HG03342 (cell line): ENCODE measurements around the gene MAML3.

Source experiments
- ATAC-seq: cut with Tn5 transposase; IDR thresholded peaks from one replicate; pipeline ENCODE4 v1.9.1; 2021; ENCODE audit warnings: mild to moderate bottlenecking, moderate library complexity; ENCODE audit not compliant: unreplicated experiment

Gene MAML3

DNA sequence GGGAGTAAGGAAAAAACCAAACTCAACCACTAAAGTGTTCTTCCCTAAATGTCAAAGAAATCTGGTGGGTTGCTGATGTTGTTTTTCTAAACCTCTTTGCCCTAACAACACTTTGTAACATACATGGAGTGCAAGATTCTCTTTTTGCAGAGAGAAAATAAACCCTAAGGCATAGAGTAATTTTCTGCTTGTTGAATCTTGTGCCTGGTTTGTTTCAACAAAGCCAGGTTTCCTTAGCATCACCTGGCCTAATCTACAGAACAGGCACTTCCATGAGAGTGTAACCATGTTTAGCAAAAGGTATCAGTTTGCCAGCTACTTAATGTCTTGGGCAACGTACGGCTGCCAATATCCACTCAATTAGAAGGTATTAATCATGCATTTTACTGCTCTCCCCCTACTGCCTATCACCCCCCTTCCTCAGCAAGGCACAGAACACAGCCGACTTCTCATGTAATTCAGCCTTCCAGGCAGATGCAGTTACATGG lies 219.2 kb downstream of the MAML3 start:
- no peak for ATAC-seq

DNA sequence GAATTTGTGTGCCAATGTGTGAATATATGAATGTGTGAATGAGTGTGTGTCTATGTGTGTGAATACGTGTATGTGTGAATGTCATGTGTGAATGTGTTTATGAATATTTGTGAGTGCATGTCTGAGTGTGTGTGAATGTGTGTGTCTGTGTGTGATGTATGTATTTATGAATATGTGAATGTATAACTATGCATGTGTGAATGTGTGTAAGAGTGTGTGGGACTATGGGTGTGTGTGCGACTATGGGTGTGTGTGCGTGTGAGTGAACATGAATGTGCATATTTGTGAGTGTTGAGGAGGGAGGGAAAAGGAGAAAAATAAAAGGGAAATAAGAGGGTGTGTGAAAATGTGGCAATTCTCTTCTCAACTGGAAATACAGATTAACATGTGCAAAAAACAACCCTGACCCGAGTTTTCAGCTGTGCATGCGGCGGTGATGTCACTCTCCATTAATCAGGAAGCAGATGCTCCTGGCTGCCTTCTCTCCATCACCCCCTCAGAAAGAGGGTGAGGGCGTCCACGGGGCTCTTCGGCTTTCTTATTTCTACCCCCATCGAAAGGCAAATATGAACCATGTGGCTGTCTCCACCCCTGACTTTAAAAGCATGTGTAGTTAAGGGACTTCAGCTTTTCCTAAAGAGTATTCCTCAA lies 219.8 kb downstream of the MAML3 start:
- ATAC-seq: no peak

DNA sequence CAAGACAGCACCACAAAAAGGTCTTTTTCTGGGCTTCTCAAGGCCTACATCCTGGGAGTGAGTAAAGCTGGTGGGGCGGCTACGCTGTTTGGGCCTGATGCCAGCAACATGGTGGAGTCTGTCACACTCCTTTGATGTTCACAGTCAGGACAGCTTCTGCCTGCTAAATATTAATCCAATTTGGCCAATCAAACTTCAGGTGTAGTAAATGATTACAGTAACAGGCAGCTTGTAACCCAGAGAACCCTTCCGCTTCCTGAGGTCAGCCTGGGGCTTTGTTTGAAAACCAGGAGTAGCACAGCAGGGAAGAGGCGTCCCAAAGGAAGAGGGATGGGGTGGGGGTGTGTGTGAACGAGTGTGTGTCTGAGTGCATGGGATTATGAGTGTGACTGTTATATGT lies 220.4 kb downstream of the MAML3 start:
- ATAC-seq: no peak

DNA sequence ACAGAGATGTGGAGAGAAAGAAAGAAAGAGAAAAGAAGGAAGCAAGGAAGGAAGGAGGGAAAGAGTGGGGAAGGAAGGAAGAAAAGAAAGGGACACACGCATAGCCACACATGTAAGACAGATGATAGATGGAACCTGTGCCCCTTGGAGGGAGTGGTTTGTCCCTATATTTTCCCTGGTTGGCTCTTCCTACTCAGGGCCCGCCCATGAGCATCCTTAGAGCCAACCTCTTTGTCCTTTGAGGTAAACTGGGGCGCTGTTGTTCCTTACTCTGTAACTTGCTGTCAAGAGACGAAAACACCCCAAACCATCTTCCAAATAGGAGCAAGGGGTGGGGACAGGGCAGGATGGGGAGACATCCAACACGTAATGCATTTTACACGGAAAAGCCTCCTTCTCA lies 220.9 kb downstream of the MAML3 start:
- ATAC-seq: no peak

DNA sequence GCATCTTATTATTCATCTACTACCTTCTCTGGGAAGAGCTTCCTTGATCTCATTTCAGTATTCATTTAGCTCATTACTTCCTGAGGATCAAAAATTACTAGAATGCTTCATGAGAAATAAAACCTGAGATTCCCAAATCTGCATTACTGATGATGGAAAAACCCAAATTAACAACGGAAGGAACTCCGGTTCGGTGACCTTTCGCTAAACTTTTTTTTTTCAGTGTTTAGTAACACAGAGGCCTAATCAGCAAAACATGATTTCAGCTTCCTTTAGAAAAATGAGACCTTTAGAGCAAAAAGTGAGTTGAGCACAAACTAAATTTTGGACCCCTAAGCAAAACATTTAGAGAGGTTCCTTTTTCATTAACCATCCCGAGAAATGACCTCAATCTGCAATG lies 229.2 kb downstream of the MAML3 start:
- ATAC-seq: no peak

DNA sequence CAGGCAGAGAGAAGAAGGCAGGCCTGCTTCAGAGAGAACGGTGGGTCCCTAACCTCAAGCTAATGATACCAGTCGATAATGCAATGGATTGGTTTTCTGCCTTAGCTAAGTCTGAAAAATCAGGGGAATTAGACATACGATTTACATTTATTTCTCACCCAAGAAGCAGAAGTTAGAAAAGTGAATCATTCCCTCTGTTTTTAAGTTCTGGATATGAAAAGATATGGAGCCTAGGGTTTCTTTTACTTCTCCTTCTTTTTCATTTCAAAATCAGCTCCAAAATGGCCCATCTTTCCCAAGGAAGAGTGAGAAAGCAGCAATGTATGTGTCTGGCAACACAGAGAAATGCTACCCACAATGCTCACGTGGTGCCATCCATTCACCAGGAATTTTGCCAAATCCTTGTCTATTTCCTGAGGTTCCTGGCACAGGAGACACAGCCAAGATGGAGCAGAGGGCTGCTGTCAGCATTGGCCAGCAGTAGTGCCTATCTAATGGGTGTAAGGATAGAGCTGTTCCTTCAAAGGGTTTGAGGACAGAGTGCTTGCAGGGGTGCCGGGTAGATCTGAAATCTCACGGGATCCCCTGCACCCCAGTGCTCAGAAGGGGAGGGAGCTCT lies 231.5 kb downstream of the MAML3 start:
- ATAC-seq: no peak

DNA sequence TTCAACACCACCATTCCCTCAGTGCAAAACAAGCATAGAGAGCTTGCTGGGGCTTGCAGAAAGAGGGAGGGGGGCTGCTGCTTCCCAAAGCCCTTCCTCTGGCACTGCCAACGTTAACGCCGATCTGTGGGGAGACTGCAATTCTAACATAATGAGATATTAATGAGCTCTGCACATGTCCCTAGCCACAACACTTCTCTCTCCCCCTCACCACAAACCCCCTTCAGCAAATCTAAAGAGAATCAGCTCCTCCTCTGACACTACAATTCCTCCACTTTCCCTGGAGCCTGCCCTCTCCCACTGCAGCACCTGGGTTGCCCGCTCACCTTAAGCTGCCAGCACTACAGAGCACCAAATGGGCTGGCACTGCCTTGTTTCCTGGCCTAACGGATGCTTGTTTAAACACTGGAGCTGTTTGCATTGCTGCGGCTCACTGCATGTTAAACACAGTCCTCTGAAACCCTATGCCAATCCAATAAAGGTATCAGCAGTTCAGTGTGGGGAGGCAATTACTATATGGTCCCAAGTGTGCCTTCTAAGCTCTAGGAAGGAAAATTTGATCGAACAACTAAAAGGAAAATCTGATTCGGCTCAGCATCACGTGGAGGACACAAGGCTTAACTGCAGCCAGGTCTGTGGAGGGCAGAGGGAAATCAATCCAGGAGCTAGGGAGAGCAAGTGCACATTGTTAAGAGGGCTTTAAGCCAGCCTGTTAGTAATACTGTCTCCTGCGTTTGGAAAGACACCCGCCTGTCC lies 232.4 kb downstream of the MAML3 start:
- no peak for ATAC-seq

DNA sequence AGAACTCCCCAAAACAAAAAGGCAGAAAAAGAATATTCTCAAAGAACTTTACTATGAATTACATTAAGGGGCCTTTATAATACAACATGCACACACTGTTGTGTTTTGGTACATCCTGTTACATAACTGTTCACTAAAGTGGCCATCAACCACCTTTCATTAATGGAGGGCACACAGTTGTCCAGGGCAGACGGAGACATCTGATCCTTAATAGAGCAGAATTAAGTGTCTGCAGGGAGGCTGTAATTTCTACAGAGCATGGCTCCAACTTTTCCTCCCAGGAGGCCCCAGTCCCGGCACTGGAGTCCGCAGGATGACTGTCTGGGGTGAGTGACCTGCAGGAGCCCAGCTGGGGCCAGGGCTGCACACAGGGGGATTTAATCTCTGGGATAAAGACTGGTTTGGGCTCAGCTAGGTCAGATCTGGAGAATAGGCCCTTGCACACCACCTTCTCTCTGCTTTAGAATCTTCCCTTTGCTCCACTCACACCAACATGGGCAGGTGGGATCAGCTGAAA lies 233.4 kb downstream of the MAML3 start:
- no peak for ATAC-seq

DNA sequence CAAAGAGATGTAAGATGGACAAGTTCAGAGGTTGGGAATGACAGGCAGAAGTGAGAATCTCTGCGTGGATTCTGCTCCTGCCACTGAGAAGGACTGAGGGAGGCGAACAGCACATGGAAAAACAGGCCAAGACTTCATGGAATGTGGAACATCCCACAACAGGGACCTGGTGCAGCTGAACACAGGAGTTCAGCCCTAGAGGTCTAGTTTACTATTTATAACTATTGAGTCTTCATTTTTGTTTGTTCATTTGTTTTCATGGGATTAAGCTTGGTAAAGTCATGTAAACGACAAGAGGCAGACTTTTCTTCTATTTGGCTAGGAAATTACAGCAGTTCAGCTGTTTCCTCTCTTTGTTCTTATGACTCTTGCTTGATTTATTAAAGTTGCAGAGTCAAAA lies 234.5 kb downstream of the MAML3 start:
- ATAC-seq: no peak

DNA sequence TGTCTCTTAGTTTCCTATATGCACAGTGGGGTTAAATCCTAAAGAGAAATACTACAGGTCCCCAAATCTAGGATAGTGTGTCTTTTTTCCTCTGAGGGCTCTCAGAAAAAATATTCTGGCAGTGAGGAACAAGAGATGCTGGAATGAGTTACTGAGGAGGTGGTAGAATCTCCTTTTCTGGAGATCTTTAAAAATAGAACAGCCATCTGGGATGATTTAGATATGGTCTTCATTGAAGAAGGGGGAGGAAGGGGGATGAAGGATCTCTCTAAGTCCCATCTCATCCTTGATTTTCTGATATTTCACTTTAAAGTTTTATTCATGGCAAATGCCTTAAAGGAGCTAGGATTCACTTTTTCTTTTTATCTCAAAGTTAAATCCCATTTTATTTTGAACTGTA lies 235.0 kb downstream of the MAML3 start:
- ATAC-seq: no peak

DNA sequence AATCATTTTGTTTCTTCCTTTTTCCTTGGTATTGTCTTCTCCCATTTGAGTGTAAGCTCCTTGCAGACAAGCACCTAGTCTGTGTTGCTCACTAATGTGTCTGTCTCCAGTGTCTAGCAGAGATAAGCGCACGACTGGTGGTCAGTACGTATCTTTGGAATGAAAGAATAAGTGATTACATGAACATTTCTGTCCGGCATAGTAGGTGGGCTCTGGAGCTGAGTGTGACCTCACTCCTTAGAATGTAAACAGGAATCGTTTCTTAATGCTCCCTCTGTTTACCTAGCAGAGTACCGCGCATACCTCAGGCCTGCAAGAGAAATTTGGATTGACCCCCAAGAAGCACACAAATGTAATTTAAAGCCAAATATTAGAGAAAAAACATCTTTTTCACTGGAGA lies 235.4 kb downstream of the MAML3 start:
- ATAC-seq: no peak

DNA sequence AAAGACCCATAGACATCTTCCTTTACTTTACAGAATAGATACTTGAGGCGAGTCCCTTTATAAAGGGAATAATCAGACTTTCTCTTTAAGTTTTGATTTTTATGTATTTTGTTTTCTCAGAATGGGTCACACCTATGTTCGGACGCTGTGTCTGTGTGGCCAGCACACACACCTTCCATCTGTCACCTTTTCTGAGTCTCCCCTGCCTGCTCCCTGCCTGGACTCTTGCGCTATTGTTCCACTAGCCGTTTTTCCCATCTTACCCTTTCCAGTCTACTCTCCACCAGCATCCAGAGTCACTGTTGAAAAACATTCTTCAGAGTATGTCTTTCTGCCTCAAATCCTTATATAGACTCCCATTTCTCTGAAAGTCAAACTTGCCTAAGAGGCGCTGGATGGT lies 236.1 kb downstream of the MAML3 start:
- ATAC-seq: no peak

DNA sequence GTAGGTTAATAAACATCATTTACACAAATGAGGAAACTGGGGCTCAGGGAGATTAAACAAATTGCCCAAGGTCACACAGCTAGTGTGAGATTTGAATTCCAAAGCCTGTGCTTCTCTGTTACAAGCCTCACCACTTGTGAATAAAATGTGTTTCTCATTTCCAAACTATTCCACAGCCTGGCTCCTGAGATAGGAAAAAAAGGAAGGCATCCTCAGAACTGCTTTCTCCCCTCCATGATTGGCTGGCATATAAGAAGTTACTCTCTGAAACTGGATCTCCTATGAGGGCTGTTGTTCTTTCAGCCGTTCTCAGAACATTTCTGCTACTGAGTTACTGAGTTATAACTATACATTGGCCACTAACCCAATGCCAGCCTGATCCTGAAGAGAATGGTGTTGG lies 237.9 kb downstream of the MAML3 start:
- ATAC-seq: no peak

DNA sequence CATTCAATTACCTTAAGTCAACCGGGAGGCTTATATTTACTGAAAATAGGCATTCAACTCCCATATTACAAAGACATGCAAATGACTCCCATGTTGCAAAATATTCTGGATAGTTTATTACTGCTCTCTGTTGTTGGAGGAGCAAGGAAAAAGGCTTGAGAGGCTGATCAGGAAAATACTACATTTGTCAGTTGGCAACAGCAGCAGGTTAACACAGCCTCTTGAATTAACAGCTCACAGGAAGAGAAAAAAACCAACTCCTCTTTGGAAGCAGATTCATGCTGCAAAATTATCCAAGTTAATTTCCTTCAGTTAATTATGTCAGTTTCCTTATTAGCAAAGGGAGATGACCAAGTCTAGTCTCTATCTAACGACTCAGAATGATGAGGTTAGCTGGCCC lies 238.9 kb downstream of the MAML3 start:
- no peak for ATAC-seq

DNA sequence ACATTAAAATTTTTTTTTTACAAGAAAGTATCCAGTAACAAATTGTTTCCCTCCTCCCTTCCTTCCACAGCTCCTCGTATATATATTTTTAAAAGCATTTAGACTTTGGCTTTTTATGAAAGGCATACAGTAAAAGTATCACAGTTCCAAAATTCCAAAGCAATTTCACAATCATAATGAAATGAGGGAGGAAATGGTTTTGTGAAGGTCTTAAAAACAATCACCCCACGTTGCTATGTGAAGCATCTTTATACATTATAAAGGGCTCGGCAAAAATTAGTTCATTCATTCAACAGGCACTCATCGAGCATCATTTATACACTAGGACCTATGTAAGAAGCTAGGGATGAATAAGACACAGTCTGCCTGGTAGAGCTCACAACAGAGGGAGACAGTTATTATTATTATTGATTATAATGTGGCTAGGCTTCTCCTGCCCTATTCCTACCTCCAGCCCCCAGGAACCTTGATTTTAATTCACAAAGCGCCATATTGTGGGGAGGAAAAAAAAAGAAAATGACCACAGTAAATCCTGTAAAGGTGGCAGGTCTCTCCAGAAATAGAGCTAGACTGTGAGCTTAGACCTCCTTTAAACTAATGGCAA lies 239.9 kb downstream of the MAML3 start:
- ATAC-seq: no peak

DNA sequence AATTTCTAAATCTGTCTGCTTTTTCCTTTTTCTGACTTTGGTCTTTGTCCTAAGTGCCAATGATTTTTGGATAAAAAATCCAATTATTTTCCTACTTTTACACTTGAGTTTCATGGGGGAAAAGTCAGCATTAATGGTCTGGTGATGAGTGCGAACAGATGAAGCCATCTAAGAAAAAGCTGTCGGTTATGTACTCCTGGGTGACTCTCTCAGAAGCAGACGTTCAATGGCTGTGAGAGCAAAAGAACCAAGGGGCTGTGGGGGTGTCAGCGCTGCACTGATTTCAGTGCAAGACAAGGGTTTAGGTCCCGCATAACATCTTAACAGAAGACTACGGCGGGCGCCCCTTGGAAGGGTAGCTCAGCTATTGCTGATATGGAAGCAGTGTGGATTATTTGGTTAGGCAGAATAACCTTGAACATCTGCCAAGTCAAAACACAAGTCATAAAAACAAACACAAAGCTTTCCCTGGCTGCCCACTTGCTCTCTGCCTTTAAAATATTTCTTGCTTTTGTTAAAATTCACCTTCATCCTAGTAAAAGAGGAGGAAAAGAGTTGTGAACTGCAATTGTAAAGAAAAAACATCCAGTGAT lies 240.5 kb downstream of the MAML3 start:
- ATAC-seq: no peak

DNA sequence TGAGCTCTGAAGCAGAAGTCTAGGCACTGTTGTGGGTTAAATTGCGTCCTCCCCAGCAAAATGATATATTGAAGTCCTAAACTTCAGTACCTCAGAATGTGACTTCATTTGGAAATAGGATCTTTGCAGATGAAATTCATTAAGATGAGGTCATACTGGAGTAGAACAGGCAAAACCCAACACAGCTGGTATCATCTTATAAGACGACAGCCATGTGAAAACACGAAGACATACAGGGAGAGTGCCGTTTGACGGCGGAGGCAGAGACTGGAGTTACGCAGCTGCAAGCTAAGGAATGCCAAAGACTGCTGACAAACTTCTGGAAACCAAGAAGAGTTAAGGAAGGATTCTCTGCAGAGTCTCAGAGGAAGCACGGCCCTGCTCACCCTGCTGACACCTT lies 241.5 kb downstream of the MAML3 start:
- ATAC-seq: no peak

DNA sequence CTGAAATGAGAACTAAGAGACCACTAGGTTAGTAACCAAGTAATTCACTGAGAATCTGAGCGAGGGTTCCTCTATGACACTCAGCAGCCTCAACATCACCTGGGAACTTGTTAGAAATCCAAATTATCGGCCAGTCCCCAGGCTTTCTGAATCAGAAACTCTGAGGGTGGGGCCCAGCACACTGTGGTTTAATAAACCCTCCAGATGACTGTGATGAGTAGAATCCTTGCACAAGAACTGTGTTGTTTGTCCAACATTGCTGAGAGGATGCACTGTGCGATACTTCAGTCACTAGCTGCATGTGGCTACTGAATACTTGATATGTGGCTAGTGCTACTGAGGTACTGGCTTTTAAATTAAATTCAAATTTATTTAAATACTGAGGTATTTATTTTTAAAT lies 243.9 kb downstream of the MAML3 start:
- no peak for ATAC-seq

DNA sequence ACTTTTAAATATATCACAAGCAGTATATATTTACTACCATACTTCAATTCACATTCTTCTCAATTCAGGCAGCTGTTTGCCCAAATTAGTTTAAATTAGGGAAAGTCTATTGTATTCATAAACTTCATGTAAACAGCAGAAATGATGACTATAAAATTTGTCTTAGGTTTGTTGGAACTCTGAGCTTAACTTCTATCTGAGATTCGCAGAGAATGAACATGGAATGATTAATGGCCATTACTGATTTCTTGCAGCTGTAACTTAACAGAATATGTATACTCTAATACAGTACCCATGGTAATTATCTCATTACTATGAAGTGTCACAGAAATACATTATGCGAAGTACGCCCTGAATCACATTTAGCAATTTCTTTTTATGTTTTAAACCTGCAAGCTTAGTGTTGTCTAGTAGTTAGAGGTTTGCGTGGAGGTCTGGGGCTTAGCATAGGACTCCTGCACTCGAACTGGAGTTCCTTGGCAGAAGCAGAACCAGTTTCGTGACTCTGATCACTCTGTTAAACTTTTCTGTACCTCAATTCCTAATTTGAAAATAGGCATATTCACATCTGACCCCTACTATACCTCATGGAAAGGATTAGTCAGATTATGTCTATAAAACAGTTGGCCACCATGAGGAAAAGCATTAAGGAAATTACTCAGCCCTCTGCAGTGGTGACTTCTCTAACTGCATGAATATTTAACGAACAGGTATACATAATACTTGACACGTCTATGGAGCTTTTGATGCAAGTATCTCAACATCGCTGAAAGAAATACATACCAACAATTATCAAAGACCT lies 245.1 kb downstream of the MAML3 start:
- ATAC-seq: no peak
